Spleen (tissue), 11 donors: ENCODE measurements around the gene TSHZ2. TPM values are rescaled to one million over a fixed set of nuclear protein-coding genes. Genes with fewer than 3 reads are reported as not detected.

Experiments used
- DNase-seq: peaks from one replicate; pipeline ENCODE4 v3.0.0-alpha.2; 2020
- H3K27ac ChIP-seq, 8 donors: fragments of 200-600 bp; sonication (generic) in 7 of 8; 1 replicate in 4 of 8; 2 replicates in 4 of 8; pipeline versions ENCODE4 v1.5.0 to v1.8.0; 2016 to 2021; ENCODE audit warnings: inconsistent platforms in 4 of 8, mild to moderate bottlenecking in 4 of 8, moderate library complexity in 1 of 8
- H3K27me3 ChIP-seq, 7 donors: fragments of 200-600 bp; sonication (generic) in 6 of 7; replicated peaks in 1 of 7; 1 replicate in 4 of 7; 2 replicates in 3 of 7; pipeline versions ENCODE4 v1.5.0 to v1.8.0; 2016 to 2021; ENCODE audit warnings: inconsistent platforms in 3 of 7, mild to moderate bottlenecking in 1 of 7
- H3K36me3 ChIP-seq, 6 donors: fragments of 200-600 bp; sonication (generic) in 5 of 6; 1 replicate in 4 of 6; 2 replicates in 2 of 6; pipeline versions ENCODE4 v1.5.0 to v1.8.0; 2016 to 2021; ENCODE audit warnings: inconsistent platforms in 2 of 6
- H3K4me1 ChIP-seq, 6 donors: fragments of 200-600 bp; sonication (generic) in 5 of 6; 1 replicate in 3 of 6; 2 replicates in 3 of 6; pipeline versions ENCODE4 v1.5.0 to v1.8.0; 2016 to 2021; ENCODE audit warnings: inconsistent platforms in 3 of 6
- H3K4me3 ChIP-seq, 8 donors: fragments of 200-600 bp; sonication (generic) in 7 of 8; 1 replicate in 4 of 8; 2 replicates in 4 of 8; pipeline versions ENCODE4 v1.5.0 to v1.8.0; 2016 to 2021; ENCODE audit warnings: inconsistent platforms in 4 of 8, mild to moderate bottlenecking in 4 of 8, moderate library complexity in 2 of 8
- H3K9me3 ChIP-seq, 8 donors: fragments of 200-600 bp; sonication (generic) in 7 of 8; 1 replicate in 4 of 8; 2 replicates in 4 of 8; pipeline versions ENCODE4 v1.5.0 to v1.8.0; 2016 to 2021; ENCODE audit warnings: inconsistent platforms in 4 of 8
- POLR2A ChIP-seq, 3 donors: fragments of 450-650 bp; IDR thresholded peaks; one replicate each; pipeline ENCODE4 v1.5.1; 2017; ENCODE audit warnings: antibody characterized with exemption in 3 of 3, mild to moderate bottlenecking in 1 of 3
- POLR2AphosphoS5 ChIP-seq, 3 donors: sonication (generic); formaldehyde crosslinking; IDR thresholded peaks; one replicate each; pipeline ENCODE4 v1.5.1; 2017; ENCODE audit warnings: antibody characterized with exemption in 3 of 3
- whole genome bisulfite sequencing, 5 donors: extraction: QIAGEN DNeasy Blood & Tissue Kit in 3 of 5; methylation state at CpG; one replicate each; pipeline versions ENCODE4 v1.1.5 to v1.1.7; 2013 to 2018; 5-methylcytosine and 5-hydroxymethylcytosine counted together
- intact Hi-C: fragments of 100-400 bp; cut with DNase I; formaldehyde crosslinking; loops from one replicate; pipeline ENCODE4 v1.15.0; 2023; ENCODE audit warnings: low total_unique reads
- polyA plus RNA-seq, 3 donors: library from polyadenylated mRNA; stranded (reverse); fragments of 200-250 nt; gene quantifications; one replicate each; pipeline ENCODE4 v1.2.1, GENCODE V29; 2013
- total RNA-seq, 7 donors: library from RNA; depleted of rRNA in 3 of 7; stranded (reverse); fragments of >200 nt in 3 of 7; fragmentation: NEBNext Ultra II Directional in 4 of 7; extraction: Animal tissue kit (Norgen Biotek cat#: 25700) in 4 of 7; gene quantifications; one replicate each; pipeline versions ENCODE4 v1.1.0 to v1.2.1, GENCODE V29; 2016 to 2021
- TF ChIP-seq, protein P1 (sequence below), 11 experiments: fragments of 200-600 bp in 7 of 11; fragments of 450-650 bp in 4 of 11; sonication (generic) in 4 of 11; IDR thresholded peaks in 8 of 11; conservative IDR thresholded peaks in 3 of 11; 1 replicate in 7 of 11; 2 replicates in 4 of 11; pipeline versions ENCODE4 v1.4.0 to v1.8.0; 2016 to 2021; ENCODE audit warnings: antibody characterized with exemption in 11 of 11, inconsistent platforms in 4 of 11, mild to moderate bottlenecking in 1 of 11
- donor health status: healthy with polysubstance abuse.
- donor health status: DM: no; HTN: no; CAD: no; lungs with moderate emphysema.
- donor health status: DM: no; HTN: no; CAD: no.
- donor health status: Bipolar disorder and iron deficiency.
- donor health status: healthy.
- donor health status: DM: no; HTN: no; CAD: no.
- donor health status: DM: yes; HTN: yes; CAD: no.

Gene TSHZ2
- total and polyA plus RNA-seq, 10 donors, result 0.86 to 19.2 (median 15.7) TPM

DNA sequence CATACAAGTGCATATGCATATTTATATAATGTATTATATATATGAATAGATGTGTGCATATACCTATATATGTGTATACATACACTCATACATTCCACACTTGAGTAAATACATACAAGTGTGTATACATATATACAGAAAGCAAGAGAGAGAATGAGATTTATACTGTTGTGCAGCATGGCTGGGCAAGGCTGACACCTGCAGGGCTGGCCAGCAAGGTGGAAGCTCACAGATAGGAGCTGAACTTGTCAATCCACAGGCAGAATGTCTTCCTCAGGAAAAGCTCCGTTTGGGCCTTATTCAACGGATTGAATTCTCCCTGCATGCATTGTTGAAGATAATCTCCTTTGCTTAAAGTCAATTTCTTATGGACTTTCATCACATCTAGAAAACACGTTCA is 364.7 kb downstream of the TSHZ2 start:
- H3K27ac ChIP-seq, result no peak overlapping the region
- H3K4me3 ChIP-seq, result no peak overlapping the region
- no peak for DNase-seq
- H3K27me3 ChIP-seq, result no peaks in the 10 kb centered on the region
- intact Hi-C loops, result no loop called here
- no peaks in the 10 kb centered on the region for H3K36me3 ChIP-seq
- no peaks in the 10 kb centered on the region for H3K4me1 ChIP-seq
- H3K9me3 ChIP-seq, result no peaks in the 10 kb centered on the region
- WGBS, 5 donors, result 66 to 82% (median 79%) methylated on average over 3 of the region's 3 CpGs
- TF ChIP-seq, protein P1, sequence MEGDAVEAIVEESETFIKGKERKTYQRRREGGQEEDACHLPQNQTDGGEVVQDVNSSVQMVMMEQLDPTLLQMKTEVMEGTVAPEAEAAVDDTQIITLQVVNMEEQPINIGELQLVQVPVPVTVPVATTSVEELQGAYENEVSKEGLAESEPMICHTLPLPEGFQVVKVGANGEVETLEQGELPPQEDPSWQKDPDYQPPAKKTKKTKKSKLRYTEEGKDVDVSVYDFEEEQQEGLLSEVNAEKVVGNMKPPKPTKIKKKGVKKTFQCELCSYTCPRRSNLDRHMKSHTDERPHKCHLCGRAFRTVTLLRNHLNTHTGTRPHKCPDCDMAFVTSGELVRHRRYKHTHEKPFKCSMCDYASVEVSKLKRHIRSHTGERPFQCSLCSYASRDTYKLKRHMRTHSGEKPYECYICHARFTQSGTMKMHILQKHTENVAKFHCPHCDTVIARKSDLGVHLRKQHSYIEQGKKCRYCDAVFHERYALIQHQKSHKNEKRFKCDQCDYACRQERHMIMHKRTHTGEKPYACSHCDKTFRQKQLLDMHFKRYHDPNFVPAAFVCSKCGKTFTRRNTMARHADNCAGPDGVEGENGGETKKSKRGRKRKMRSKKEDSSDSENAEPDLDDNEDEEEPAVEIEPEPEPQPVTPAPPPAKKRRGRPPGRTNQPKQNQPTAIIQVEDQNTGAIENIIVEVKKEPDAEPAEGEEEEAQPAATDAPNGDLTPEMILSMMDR (IDR thresholded peaks at IDR 0.05 in 8 of 11, conservative IDR thresholded peaks at IDR 0.05 in 3 of 11), result no peak
- TF ChIP-seq POLR2AphosphoS5 (IDR thresholded peaks at IDR 0.05) (no peak), POLR2A (IDR thresholded peaks at IDR 0.05) (no peak)

DNA sequence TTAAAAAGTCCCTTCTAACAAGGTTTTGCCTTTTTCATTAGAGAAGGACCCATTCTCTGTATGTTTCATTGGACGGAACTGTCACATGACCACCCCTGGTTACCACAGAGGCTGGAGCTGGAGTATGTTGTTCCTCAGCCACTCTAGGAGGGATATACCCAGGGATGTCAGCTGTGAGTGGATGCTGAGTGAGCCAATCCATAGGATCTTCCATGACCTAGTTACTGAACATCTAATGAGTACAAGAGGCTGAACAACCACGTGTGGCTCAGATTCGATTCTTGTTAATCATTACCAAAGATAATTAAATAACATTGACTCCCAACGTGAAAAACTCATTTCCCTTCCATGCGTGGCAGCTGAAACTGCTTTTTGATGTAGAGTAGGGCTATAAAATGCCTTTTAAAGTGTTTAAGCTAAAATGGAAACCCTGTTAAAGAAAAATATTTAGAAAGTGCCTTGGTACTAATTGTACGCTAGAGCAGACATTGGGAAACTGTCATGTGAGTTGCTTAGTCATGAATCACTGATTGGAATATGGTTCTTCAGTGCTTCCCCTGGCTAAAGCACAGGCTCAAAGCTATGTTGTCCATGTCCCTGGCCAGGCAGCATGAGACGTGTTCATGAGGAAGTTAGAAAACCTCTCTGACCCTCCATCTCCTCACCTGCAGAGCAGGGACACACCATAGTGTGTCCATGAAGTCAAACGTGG is 365.4 kb downstream of the TSHZ2 start:
- Histone ChIP-seq H3K27ac (no peak overlapping the region), H3K4me1 (no peaks in the 10 kb centered on the region), H3K4me3 (no peak overlapping the region), H3K27me3 (no peaks in the 10 kb centered on the region), H3K9me3 (no peaks in the 10 kb centered on the region), H3K36me3 (no peaks in the 10 kb centered on the region)
- WGBS, 5 donors, result 73 to 89% (median 81%) methylated on average over 8 of the region's 8 CpGs
- DNase-seq, result no peak
- intact Hi-C loops, result no loop called here
- no peak for TF ChIP-seq POLR2A (IDR thresholded peaks at IDR 0.05)
- TF ChIP-seq POLR2AphosphoS5 (IDR thresholded peaks at IDR 0.05), result no peak
- TF ChIP-seq, protein P1 (IDR thresholded peaks at IDR 0.05 in 8 of 11, conservative IDR thresholded peaks at IDR 0.05 in 3 of 11), result no peak

DNA sequence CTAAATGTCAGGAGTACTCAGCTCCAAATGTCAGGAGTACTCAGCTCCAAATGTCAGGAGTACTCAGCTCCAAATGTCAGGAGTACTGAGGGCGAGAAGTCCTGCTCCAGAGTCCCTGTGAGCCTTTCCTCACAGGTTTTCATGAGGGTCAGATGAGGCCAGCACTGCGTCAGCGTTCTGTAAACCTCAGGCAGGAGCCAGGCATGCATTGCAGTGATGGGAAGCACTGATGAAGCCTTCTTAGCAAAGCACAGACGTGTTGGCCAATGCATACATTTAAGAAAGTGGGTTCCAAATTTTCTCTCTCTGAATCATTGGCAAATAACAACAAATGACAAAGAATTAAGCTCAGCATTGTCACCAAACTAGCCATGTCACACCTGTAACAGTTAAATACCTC is 366.6 kb downstream of the TSHZ2 start:
- intact Hi-C loops, result no loop called here
- 70 to 85% (median 78%) methylated on average over 4 of the region's 4 CpGs for WGBS, 5 donors
- TF ChIP-seq POLR2AphosphoS5 (IDR thresholded peaks at IDR 0.05) (no peak), POLR2A (IDR thresholded peaks at IDR 0.05) (no peak)
- TF ChIP-seq, protein P1 (IDR thresholded peaks at IDR 0.05 in 8 of 11, conservative IDR thresholded peaks at IDR 0.05 in 3 of 11), result no peak

DNA sequence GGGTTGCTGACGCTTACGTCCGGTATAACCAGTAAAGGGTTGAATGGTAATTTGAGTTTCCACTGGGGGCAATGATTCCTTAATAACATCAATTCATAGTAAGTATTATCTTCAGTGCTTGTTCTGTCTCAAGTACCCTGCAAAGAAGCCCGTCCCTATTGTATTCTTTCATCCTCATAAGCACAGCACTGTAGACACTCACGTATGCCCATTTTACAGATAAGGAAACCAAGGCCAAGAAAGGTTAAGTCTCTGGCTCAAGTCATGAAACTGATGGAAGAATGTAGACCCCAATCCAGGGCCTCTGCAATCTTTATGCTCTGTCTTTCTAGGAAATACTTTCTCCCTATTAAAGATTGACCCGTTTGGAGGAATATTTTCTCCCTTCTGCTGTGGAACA is 370.3 kb downstream of the TSHZ2 start:
- no peak overlapping the region for H3K27ac ChIP-seq
- intact Hi-C loops, result no loop called here
- H3K4me1 ChIP-seq, result peaks cover 0 to 9% (median 0%) of the 10 kb centered on the region in 6 donors
- no peaks in the 10 kb centered on the region for H3K27me3 ChIP-seq
- DNase-seq, result no peak
- TF ChIP-seq POLR2AphosphoS5 (IDR thresholded peaks at IDR 0.05) (no peak), POLR2A (IDR thresholded peaks at IDR 0.05) (no peak)
- TF ChIP-seq, protein P1 (IDR thresholded peaks at IDR 0.05 in 8 of 11, conservative IDR thresholded peaks at IDR 0.05 in 3 of 11), result no peak
- WGBS, 5 donors, result 77 to 90% (median 88%) methylated on average over 6 of the region's 6 CpGs
- no peaks in the 10 kb centered on the region for H3K36me3 ChIP-seq
- H3K4me3 ChIP-seq, result no peak overlapping the region
- no peaks in the 10 kb centered on the region for H3K9me3 ChIP-seq

More for the DNA sequence above, 366.6 kb downstream of the TSHZ2 start:
- H3K36me3 ChIP-seq, result no peaks in the 10 kb centered on the region
- H3K9me3 ChIP-seq, result no peaks in the 10 kb centered on the region
- no peak overlapping the region for H3K27ac ChIP-seq
- H3K27me3 ChIP-seq, result no peaks in the 10 kb centered on the region
- H3K4me1 ChIP-seq, result no peaks in the 10 kb centered on the region
- no peak overlapping the region for H3K4me3 ChIP-seq
- DNase-seq, result no peak
